ENCODE data around the gene EPB41L5. TPM values are rescaled to one million over a fixed set of nuclear protein-coding genes. Genes with fewer than 3 reads are reported as not detected.
A peak's percentile ranks its signal among the peaks of the same experiment; 100 is the strongest.
"Not testable (repeated sequence)": the region's sequence is repeated elsewhere in the genome, so short reads cannot be mapped to it uniquely, and the experiment has no call there.

EPB41L5 gene
- total and polyA plus RNA-seq, 9 donors = 10.3 to 22.7 (median 12.8) TPM

DNA sequence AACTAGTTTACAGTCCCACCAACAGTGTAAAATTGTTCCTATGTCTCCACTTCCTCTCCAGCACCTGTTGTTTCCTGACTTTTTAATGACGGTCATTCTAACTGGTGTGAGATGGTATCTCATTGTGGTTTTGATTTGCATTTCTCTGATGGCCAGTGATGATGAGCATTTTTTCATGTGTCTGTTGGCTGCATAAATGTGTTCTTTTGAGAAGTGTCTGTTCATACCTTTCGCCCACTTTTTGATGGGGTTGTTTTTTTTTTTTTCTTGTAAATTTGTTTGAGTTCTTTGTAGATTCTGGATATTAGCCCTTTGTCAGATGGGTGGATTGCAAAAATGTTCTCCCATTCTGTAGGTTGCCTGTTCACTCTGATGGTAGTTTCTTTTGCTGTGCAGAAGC, 33.4 kb downstream of the EPB41L5 start:
- H3K36me3 ChIP-seq (ENCODE audit: control insufficient read depth, insufficient read depth, low read length); H3K27ac ChIP-seq (ENCODE audit: low read length); H3K4me1 ChIP-seq (ENCODE audit: control insufficient read depth, insufficient read depth, low read length); DNase-seq; H3K4me3 ChIP-seq (ENCODE audit: low read length); H3K27me3 ChIP-seq (ENCODE audit: control insufficient read depth, insufficient read depth, low read length): not testable (repeated sequence)
- H3K9me3 ChIP-seq (replicated peaks; ENCODE audit: control insufficient read depth, low read depth, low read length) = peaks cover 13% of the 10 kb centered on the region
- no CpG with 5 or more reads among the region's 2 CpGs for WGBS (ENCODE audit: insufficient coverage)

DNA sequence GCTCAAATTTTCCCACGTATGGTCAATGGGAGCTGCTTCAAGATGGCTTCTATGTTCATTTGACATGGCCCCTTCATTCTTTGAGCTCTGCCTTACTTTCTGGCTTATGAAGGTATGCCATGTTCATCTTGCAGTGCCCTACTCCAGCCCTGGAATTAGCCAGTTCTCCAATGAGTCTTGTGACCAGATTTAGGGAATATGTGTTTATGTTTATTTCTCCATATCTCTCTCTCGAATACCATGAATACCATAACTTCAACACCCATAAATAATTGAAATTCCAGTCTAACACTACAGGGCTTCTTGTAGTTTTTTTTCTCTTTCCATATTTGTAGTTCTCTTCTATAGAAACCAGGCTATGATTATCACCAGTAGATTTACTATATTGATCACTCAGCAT, 39.7 kb downstream of the EPB41L5 start:
- Histone ChIP-seq H3K4me3 (ENCODE audit: low read length) (no peak overlapping the region), H3K36me3 (ENCODE audit: control insufficient read depth, insufficient read depth, low read length) (no peaks in the 10 kb centered on the region), H3K27me3 (ENCODE audit: control insufficient read depth, insufficient read depth, low read length) (no peaks in the 10 kb centered on the region), H3K9me3 (replicated peaks; ENCODE audit: control insufficient read depth, low read depth, low read length) (peaks cover 14% of the 10 kb centered on the region), H3K27ac (ENCODE audit: low read length) (no peak overlapping the region), H3K4me1 (ENCODE audit: control insufficient read depth, insufficient read depth, low read length) (no peaks in the 10 kb centered on the region)
- WGBS (ENCODE audit: insufficient coverage) = no CpG with 5 or more reads among the region's 2 CpGs
- DNase-seq = no peak

DNA sequence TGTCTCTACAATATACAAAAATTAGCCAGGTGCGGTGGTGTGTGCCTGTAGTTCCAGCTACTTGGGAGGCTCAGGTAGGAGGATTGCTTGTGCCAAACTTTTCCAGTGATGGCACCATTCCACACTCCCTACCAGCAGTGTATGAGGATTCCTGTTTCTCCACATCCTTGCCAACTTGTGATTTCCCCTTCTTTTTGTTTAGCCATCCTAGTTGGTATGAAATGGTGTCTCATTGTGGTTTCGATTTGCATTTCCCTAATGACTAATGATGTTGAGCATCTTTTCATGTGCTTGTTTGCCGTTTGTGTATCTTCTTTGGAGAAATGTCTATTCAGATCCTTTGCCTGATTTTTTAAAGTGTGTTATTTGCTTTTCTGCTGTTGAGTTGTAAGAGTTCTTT, 41.0 kb downstream of the EPB41L5 start:
- Histone ChIP-seq H3K4me3 (ENCODE audit: low read length) (no peak overlapping the region), H3K27ac (ENCODE audit: low read length) (no peak overlapping the region), H3K36me3 (ENCODE audit: control insufficient read depth, insufficient read depth, low read length) (no peaks in the 10 kb centered on the region), H3K9me3 (replicated peaks; ENCODE audit: control insufficient read depth, low read depth, low read length) (peaks cover 14% of the 10 kb centered on the region), H3K4me1 (ENCODE audit: control insufficient read depth, insufficient read depth, low read length) (no peaks in the 10 kb centered on the region), H3K27me3 (ENCODE audit: control insufficient read depth, insufficient read depth, low read length) (no peaks in the 10 kb centered on the region)
- no CpG with 5 or more reads among the region's 3 CpGs for WGBS (ENCODE audit: insufficient coverage)
- no peak for DNase-seq

DNA sequence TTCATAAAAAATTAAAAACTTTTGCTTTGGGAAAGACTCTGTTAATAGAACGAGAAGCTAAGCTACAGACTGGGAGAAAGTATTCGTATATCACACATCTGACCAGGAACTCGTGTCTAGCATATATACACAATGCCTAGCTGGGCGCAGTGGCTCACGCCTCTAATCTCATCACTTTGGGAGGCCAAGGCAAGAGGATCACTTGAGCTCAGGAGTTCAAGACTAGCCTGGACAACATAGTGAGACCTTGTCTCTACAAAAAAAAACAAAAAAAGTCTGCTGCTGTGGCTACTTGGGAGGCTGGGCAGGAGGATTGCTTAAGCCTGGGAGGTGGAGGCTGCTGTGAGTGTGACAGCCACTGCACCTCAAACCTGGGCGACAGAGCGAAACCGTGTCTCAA, 46.6 kb downstream of the EPB41L5 start:
- Histone ChIP-seq H3K36me3 (ENCODE audit: control insufficient read depth, insufficient read depth, low read length) (no peaks in the 10 kb centered on the region), H3K27ac (ENCODE audit: low read length) (no peak overlapping the region), H3K4me1 (ENCODE audit: control insufficient read depth, insufficient read depth, low read length) (no peaks in the 10 kb centered on the region), H3K27me3 (ENCODE audit: control insufficient read depth, insufficient read depth, low read length) (no peaks in the 10 kb centered on the region), H3K9me3 (replicated peaks; ENCODE audit: control insufficient read depth, low read depth, low read length) (peaks cover 5% of the 10 kb centered on the region), H3K4me3 (ENCODE audit: low read length) (no peak overlapping the region)
- DNase-seq = no peak
- 88% methylated on average over 3 of the region's 8 CpGs for WGBS (ENCODE audit: insufficient coverage)

DNA sequence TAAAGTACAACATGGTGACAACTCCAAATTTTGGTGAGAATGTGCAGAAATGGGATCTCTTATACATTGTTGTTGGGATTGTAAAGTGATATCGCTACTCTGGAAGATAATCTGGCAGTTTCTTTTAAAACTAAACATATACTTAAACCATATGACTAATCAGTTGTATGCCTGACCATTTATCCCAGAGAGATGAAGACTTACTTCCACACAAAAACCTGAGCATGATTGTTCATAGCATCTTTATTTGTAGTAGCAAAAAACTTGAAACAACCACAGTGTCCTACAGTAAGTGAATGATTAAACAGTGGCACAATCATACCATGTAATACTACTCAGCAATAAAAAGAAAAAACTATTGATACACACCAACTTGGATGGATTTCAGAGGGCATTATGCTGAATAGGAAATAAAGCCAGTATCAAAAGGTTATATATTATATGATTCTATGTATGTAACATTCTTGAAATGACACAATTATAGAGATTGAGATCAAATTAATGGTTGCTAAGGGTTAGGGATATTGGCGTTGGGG, 47.3 kb downstream of the EPB41L5 start:
- Histone ChIP-seq H3K4me1 (ENCODE audit: control insufficient read depth, insufficient read depth, low read length) (no peaks in the 10 kb centered on the region), H3K36me3 (ENCODE audit: control insufficient read depth, insufficient read depth, low read length) (no peaks in the 10 kb centered on the region), H3K27me3 (ENCODE audit: control insufficient read depth, insufficient read depth, low read length) (no peaks in the 10 kb centered on the region), H3K4me3 (ENCODE audit: low read length) (no peak overlapping the region), H3K9me3 (replicated peaks; ENCODE audit: control insufficient read depth, low read depth, low read length) (peaks cover 2% of the 10 kb centered on the region), H3K27ac (ENCODE audit: low read length) (no peak overlapping the region)
- WGBS (ENCODE audit: insufficient coverage) = no CpG with 5 or more reads among the region's 2 CpGs
- no peak for DNase-seq

DNA sequence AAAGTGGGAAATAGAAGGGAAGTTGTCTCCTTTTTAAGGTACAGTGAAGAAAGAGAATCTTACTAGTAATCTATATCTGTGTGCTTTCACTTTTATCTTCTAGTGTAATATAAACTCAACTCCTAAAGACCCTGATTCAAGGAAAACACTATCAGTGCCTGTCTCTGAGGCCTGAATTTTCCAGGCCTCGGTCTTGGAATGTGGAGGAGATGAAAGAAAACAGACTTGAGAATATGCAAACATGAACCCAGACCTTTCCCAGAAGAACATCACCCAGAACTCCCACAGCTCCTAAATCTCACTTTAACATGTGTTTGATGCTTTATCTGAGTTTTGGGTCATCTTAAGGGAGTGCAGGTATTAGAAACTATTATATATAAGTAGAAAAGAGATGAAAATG, 51.8 kb downstream of the EPB41L5 start:
- no peak overlapping the region for H3K27ac ChIP-seq (ENCODE audit: low read length)

DNA sequence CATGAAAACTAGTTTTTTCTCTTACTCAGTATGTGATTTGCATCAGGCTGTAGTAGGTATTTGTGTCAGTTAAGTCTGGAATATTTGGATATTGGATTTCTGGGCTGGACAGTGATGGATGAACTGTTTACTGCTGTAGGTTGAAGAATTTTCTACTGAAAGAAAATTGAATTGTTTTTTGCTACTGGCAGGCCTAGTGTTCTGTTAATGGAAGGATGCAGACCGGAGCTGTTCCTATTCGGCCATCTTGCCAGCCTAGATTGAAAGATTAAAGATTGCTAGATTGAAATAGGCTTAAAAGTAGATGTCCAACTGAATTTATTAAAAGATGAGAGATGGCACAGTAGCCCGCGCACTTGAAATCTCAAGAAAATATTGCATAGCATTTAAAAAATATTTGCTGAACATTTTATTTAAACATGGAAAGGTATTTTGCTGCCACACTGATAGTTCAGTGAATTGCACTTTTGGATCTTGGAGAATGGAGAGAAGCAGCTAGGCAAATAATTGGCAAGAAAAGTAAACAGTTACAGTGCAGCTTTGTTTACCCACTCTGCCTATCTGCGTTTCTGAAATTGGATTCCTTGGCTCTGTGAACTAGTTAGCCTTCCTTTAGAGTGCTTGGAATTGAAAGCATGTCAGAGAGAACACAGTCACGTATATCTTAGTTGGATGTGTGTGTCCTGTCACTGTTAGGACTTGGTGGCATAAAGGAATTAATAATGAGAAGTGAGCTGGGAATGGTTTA, 54.1 kb downstream of the EPB41L5 start:
- peak; percentile 28 for DNase-seq
- 71% methylated on average over 3 of the region's 6 CpGs for WGBS (ENCODE audit: insufficient coverage)
- Histone ChIP-seq H3K27me3 (ENCODE audit: control insufficient read depth, insufficient read depth, low read length) (no peaks in the 10 kb centered on the region), H3K9me3 (replicated peaks; ENCODE audit: control insufficient read depth, low read depth, low read length) (peaks cover 5% of the 10 kb centered on the region), H3K4me1 (ENCODE audit: control insufficient read depth, insufficient read depth, low read length) (no peaks in the 10 kb centered on the region), H3K27ac (ENCODE audit: low read length) (no peak overlapping the region), H3K4me3 (ENCODE audit: low read length) (no peak overlapping the region), H3K36me3 (ENCODE audit: control insufficient read depth, insufficient read depth, low read length) (no peaks in the 10 kb centered on the region)

More for the DNA sequence above, 51.8 kb downstream of the EPB41L5 start:
- no CpG with 5 or more reads among the region's 1 CpG for WGBS (ENCODE audit: insufficient coverage)
- Histone ChIP-seq H3K4me1 (ENCODE audit: control insufficient read depth, insufficient read depth, low read length) (no peaks in the 10 kb centered on the region), H3K9me3 (replicated peaks; ENCODE audit: control insufficient read depth, low read depth, low read length) (peaks cover 3% of the 10 kb centered on the region), H3K4me3 (ENCODE audit: low read length) (no peak overlapping the region), H3K36me3 (ENCODE audit: control insufficient read depth, insufficient read depth, low read length) (no peaks in the 10 kb centered on the region), H3K27me3 (ENCODE audit: control insufficient read depth, insufficient read depth, low read length) (no peaks in the 10 kb centered on the region)
- no peak for DNase-seq

DNA sequence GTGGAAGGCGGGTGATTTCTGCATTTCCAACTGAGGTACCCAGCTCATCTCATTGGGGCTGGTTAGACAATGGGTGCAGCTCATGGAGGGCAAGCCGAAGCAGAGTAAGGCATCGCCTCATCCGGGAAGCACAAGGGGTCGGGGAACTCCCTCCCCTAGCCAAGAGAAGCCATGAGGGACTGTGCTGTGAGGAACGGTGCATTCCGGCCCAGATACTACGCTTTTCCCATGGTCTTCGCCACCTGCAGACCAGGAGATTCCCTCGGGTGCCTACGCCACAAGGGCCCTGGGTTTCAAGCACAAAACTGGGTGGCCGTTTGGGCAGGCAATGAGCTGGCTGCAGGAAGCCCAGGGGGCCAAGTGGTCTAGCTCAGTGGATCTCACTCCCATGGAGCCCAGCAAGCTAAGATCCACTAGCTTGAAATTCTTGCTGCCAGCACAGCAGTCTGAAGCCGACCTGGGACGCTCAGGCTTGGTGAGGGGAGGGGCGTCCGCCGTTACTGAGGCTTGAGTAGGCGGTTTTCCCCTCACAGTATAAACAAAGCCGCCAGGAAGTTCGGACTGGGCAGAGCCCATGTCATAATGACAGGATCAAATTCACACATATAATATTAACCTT, 55.3 kb downstream of the EPB41L5 start:
- H3K27me3 ChIP-seq (ENCODE audit: control insufficient read depth, insufficient read depth, low read length); DNase-seq; H3K36me3 ChIP-seq (ENCODE audit: control insufficient read depth, insufficient read depth, low read length); H3K4me3 ChIP-seq (ENCODE audit: low read length); H3K4me1 ChIP-seq (ENCODE audit: control insufficient read depth, insufficient read depth, low read length); H3K27ac ChIP-seq (ENCODE audit: low read length); H3K9me3 ChIP-seq (replicated peaks; ENCODE audit: control insufficient read depth, low read depth, low read length): not testable (repeated sequence)
- 96% methylated on average over 13 of the region's 20 CpGs for WGBS (ENCODE audit: insufficient coverage)

DNA sequence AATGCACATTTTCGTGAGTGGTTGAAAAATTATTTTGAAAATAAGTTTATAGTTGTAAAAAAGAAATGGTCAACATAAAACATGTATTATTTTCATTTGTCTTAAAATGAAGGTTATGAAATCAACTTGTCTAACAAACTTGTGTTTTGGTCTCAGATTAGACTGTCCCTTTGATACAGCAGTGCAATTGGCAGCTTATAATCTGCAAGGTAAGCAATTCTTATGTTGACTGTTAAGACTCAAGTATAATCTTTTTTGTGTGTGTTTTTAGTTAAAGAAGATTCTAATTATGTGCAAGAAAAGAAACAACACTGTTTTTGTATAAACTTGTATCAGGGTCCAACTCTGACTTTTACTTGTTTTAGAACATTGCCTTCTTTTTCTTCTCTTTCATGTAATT, 62.7 kb downstream of the EPB41L5 start:
- WGBS (ENCODE audit: insufficient coverage) = no CpG with 5 or more reads among the region's 1 CpG
- peaks cover 2% of the 10 kb centered on the region for H3K9me3 ChIP-seq (replicated peaks; ENCODE audit: control insufficient read depth, low read depth, low read length)
- H3K36me3 ChIP-seq (ENCODE audit: control insufficient read depth, insufficient read depth, low read length) = no peaks in the 10 kb centered on the region
- DNase-seq = no peak
- H3K4me1 ChIP-seq (ENCODE audit: control insufficient read depth, insufficient read depth, low read length) = no peaks in the 10 kb centered on the region
- H3K4me3 ChIP-seq (ENCODE audit: low read length) = no peak overlapping the region
- H3K27ac ChIP-seq (ENCODE audit: low read length) = no peak overlapping the region
- H3K27me3 ChIP-seq (ENCODE audit: control insufficient read depth, insufficient read depth, low read length) = no peaks in the 10 kb centered on the region

DNA sequence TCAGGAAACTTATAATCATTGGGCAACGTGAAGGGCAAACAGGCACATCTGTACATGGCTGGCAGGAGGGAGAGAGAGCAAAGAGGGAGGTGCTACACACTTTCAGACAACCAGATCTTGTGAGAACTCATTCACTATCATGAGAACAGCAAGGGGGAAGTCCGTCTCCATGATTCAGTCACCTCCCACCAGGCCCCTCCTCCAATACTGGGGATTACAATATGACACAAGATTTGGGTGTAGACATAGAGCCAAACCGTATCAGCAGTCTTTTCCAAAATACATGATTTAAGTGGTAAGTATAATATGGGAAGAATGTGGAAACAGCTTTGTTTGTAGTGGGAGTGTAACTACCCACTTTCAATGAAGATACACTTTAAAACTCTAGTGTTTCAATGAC, 65.0 kb downstream of the EPB41L5 start:
- Histone ChIP-seq H3K27me3 (ENCODE audit: control insufficient read depth, insufficient read depth, low read length) (no peaks in the 10 kb centered on the region), H3K9me3 (replicated peaks; ENCODE audit: control insufficient read depth, low read depth, low read length) (no peaks in the 10 kb centered on the region), H3K27ac (ENCODE audit: low read length) (no peak overlapping the region), H3K36me3 (ENCODE audit: control insufficient read depth, insufficient read depth, low read length) (no peaks in the 10 kb centered on the region), H3K4me3 (ENCODE audit: low read length) (no peak overlapping the region), H3K4me1 (ENCODE audit: control insufficient read depth, insufficient read depth, low read length) (no peaks in the 10 kb centered on the region)
- WGBS (ENCODE audit: insufficient coverage) = no CpG with 5 or more reads among the region's 3 CpGs
- no peak for DNase-seq
